Measurements from ENCODE around the gene FBXL20.
"Not testable (repeated sequence)": the region's sequence is repeated elsewhere in the genome, so short reads cannot be mapped to it uniquely, and the experiment has no call there.

The FBXL20 gene

GRCh38 chr17:39351508-39351907 lies 49.9 kb downstream of the FBXL20 start:
- H3K9ac ChIP-seq (ENCODE audit: low read depth, low read length, poor library complexity, severe bottlenecking): no peak overlapping the region
- 0 out of 2 replicates have a peak, but pooled peaks cover 1% of the 10 kb centered on the region for H3K79me2 ChIP-seq (ENCODE audit: insufficient read depth, low read length)
- H3F3A ChIP-seq (ENCODE audit: low read depth): no peaks in the 10 kb centered on the region; the same call in 1 of the 2 replicates
- no peak overlapping the region for H3K4me3 ChIP-seq (ENCODE audit: low read length, poor library complexity, severe bottlenecking)
- no peaks in the 10 kb centered on the region for H3K27me3 ChIP-seq (ENCODE audit: insufficient read depth, low read length, poor library complexity, severe bottlenecking)
- peaks cover 3% of the 10 kb centered on the region for H4K20me1 ChIP-seq (ENCODE audit: insufficient read depth, low read length, poor library complexity, severe bottlenecking)
- TF ChIP-seq EZH2phosphoT487 (IDR thresholded peaks at IDR 0.05; ENCODE audit: borderline replicate concordance): no peak
- TF ChIP-seq, protein P1, sequence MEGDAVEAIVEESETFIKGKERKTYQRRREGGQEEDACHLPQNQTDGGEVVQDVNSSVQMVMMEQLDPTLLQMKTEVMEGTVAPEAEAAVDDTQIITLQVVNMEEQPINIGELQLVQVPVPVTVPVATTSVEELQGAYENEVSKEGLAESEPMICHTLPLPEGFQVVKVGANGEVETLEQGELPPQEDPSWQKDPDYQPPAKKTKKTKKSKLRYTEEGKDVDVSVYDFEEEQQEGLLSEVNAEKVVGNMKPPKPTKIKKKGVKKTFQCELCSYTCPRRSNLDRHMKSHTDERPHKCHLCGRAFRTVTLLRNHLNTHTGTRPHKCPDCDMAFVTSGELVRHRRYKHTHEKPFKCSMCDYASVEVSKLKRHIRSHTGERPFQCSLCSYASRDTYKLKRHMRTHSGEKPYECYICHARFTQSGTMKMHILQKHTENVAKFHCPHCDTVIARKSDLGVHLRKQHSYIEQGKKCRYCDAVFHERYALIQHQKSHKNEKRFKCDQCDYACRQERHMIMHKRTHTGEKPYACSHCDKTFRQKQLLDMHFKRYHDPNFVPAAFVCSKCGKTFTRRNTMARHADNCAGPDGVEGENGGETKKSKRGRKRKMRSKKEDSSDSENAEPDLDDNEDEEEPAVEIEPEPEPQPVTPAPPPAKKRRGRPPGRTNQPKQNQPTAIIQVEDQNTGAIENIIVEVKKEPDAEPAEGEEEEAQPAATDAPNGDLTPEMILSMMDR (conservative IDR thresholded peaks at IDR 0.05; ENCODE audit: low read length): no peak
- H3K4me2 ChIP-seq (ENCODE audit: low read depth, low read length, poor library complexity, severe bottlenecking): no peak overlapping the region
- no peak overlapping the region for H2AFZ ChIP-seq (ENCODE audit: low read length)
- no peaks in the 10 kb centered on the region for H3K36me3 ChIP-seq (ENCODE audit: insufficient read depth, low read length)
- no peaks in the 10 kb centered on the region for H3K4me1 ChIP-seq (ENCODE audit: insufficient read depth, low read length, poor library complexity, severe bottlenecking)
- H3K9me3 ChIP-seq (ENCODE audit: insufficient read depth, low read depth, low read length): no peaks in the 10 kb centered on the region
- no peaks in the 10 kb centered on the region for H3K9me2 ChIP-seq (replicated peaks; ENCODE audit: low read depth, low read length)

DNA sequence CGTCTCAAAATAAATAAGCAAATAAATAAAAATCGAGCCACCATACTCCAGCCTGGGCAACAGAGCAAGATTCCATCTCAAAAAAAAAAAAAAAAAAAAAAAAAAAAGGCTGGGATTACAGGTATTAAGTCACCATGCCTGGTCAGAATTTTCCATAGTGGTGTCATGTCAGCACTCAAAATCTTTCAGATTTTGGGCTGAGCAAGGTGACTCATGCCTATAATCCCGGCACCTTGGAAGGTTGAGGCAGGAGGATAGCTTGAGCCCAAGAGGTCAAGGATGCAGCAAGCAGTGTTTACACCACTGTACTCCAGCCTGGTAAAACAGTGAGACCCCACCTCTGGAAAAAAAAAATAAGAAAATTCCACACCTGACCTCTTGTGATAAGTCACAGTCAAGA lies 52.2 kb downstream of the FBXL20 start:
- no peak overlapping the region for H3K9ac ChIP-seq (ENCODE audit: low read depth, low read length, poor library complexity, severe bottlenecking)
- no peaks in the 10 kb centered on the region for H3K9me2 ChIP-seq (replicated peaks; ENCODE audit: low read depth, low read length)
- peaks cover 3% of the 10 kb centered on the region for H4K20me1 ChIP-seq (ENCODE audit: insufficient read depth, low read length, poor library complexity, severe bottlenecking)
- no peaks in the 10 kb centered on the region for H3K4me1 ChIP-seq (ENCODE audit: insufficient read depth, low read length, poor library complexity, severe bottlenecking)
- TF ChIP-seq, protein P1 (conservative IDR thresholded peaks at IDR 0.05; ENCODE audit: low read length): no peak
- TF ChIP-seq EZH2phosphoT487 (IDR thresholded peaks at IDR 0.05; ENCODE audit: borderline replicate concordance): no peak
- H3K4me3 ChIP-seq (ENCODE audit: low read length, poor library complexity, severe bottlenecking): no peak overlapping the region
- no peaks in the 10 kb centered on the region; the same call in 1 of the 2 replicates for H3F3A ChIP-seq (ENCODE audit: low read depth)
- H3K36me3 ChIP-seq (ENCODE audit: insufficient read depth, low read length): no peaks in the 10 kb centered on the region
- H3K79me2 ChIP-seq (ENCODE audit: insufficient read depth, low read length): no peaks in the 10 kb centered on the region
- no peak overlapping the region for H2AFZ ChIP-seq (ENCODE audit: low read length)
- H3K4me2 ChIP-seq (ENCODE audit: low read depth, low read length, poor library complexity, severe bottlenecking): no peak overlapping the region
- no peaks in the 10 kb centered on the region for H3K9me3 ChIP-seq (ENCODE audit: insufficient read depth, low read depth, low read length)
- no peaks in the 10 kb centered on the region for H3K27me3 ChIP-seq (ENCODE audit: insufficient read depth, low read length, poor library complexity, severe bottlenecking)

GRCh38 chr17:39346863-39347262 lies 54.6 kb downstream of the FBXL20 start:
- not testable (repeated sequence) for H4K20me1 ChIP-seq (ENCODE audit: insufficient read depth, low read length, poor library complexity, severe bottlenecking); H3K36me3 ChIP-seq (ENCODE audit: insufficient read depth, low read length); H3K4me1 ChIP-seq (ENCODE audit: insufficient read depth, low read length, poor library complexity, severe bottlenecking); H3K9me2 ChIP-seq (replicated peaks; ENCODE audit: low read depth, low read length); H3K79me2 ChIP-seq (ENCODE audit: insufficient read depth, low read length); H3K27me3 ChIP-seq (ENCODE audit: insufficient read depth, low read length, poor library complexity, severe bottlenecking); H2AFZ ChIP-seq (ENCODE audit: low read length); H3K9ac ChIP-seq (ENCODE audit: low read depth, low read length, poor library complexity, severe bottlenecking); H3K4me2 ChIP-seq (ENCODE audit: low read depth, low read length, poor library complexity, severe bottlenecking); H3K4me3 ChIP-seq (ENCODE audit: low read length, poor library complexity, severe bottlenecking); H3K9me3 ChIP-seq (ENCODE audit: insufficient read depth, low read depth, low read length); H3F3A ChIP-seq (ENCODE audit: low read depth)

- no peak overlapping the region for H3K9ac ChIP-seq (ENCODE audit: low read depth, low read length, poor library complexity, severe bottlenecking)
- no peaks in the 10 kb centered on the region for H3K9me3 ChIP-seq (ENCODE audit: insufficient read depth, low read depth, low read length)
- no peaks in the 10 kb centered on the region for H3K9me2 ChIP-seq (replicated peaks; ENCODE audit: low read depth, low read length)
- no peaks in the 10 kb centered on the region for H3K4me1 ChIP-seq (ENCODE audit: insufficient read depth, low read length, poor library complexity, severe bottlenecking)
- TF ChIP-seq EZH2phosphoT487 (IDR thresholded peaks at IDR 0.05; ENCODE audit: borderline replicate concordance): no peak
- TF ChIP-seq, protein P1 (conservative IDR thresholded peaks at IDR 0.05; ENCODE audit: low read length): no peak
- no peaks in the 10 kb centered on the region for H3K27me3 ChIP-seq (ENCODE audit: insufficient read depth, low read length, poor library complexity, severe bottlenecking)
- no peaks in the 10 kb centered on the region for H3K79me2 ChIP-seq (ENCODE audit: insufficient read depth, low read length)
- no peak overlapping the region for H3K4me2 ChIP-seq (ENCODE audit: low read depth, low read length, poor library complexity, severe bottlenecking)
- H4K20me1 ChIP-seq (ENCODE audit: insufficient read depth, low read length, poor library complexity, severe bottlenecking): no peaks in the 10 kb centered on the region
- H3F3A ChIP-seq (ENCODE audit: low read depth): no peaks in the 10 kb centered on the region
- H2AFZ ChIP-seq (ENCODE audit: low read length): no peak overlapping the region
- no peak overlapping the region for H3K4me3 ChIP-seq (ENCODE audit: low read length, poor library complexity, severe bottlenecking)
- peaks cover 8% of the 10 kb centered on the region; the same call in 1 of the 2 replicates for H3K36me3 ChIP-seq (ENCODE audit: insufficient read depth, low read length)
Observed at GRCh38 chr17:39341541-39341940, 59.9 kb downstream of the FBXL20 start.

Data from Loucy (cell line).